NCI-H1930 (cell line): Measurements from ENCODE around the gene RAC3.

Experiments used
- DNase-seq, 2 experiments: peaks; one replicate each; lab custom pipeline; 2025; lab: John Stamatoyannopoulos, UW

The RAC3 gene

GRCh38 chr17:82012640-82013295, 18.7 kb upstream of the RAC3 start:
- no peak for DNase-seq

- no peak for DNase-seq
Measured at GRCh38 chr17:82013341-82013740, 18.1 kb upstream of the RAC3 start.

- no peak for DNase-seq
Measured at GRCh38 chr17:82013772-82014321, 17.6 kb upstream of the RAC3 start.

- DNase-seq = no peak
Measured at GRCh38 chr17:82014432-82014831, 17.0 kb upstream of the RAC3 start.

GRCh38 chr17:82014971-82015310, 16.5 kb upstream of the RAC3 start:
- no peak for DNase-seq

- DNase-seq = no peak
Measured at GRCh38 chr17:82015311-82015971, 16.0 kb upstream of the RAC3 start.

- no peak for DNase-seq
Measured at GRCh38 chr17:82016061-82016874, 15.2 kb upstream of the RAC3 start.

GRCh38 chr17:82016875-82017459, 14.5 kb upstream of the RAC3 start:
- no peak for DNase-seq

GRCh38 chr17:82017612-82018151, 13.8 kb upstream of the RAC3 start:
- DNase-seq = no peak

- DNase-seq = no peak
Measured at GRCh38 chr17:82018152-82018988, 13.1 kb upstream of the RAC3 start.

GRCh38 chr17:82018989-82019689, 12.3 kb upstream of the RAC3 start:
- DNase-seq = no peak

GRCh38 chr17:82019690-82020571, 11.5 kb upstream of the RAC3 start:
- peak; percentile 61 to 82 for DNase-seq

- no peak for DNase-seq
Measured at GRCh38 chr17:82020572-82021106, 10.8 kb upstream of the RAC3 start.

- peak in 1 of 2 experiments; percentile 47 for DNase-seq
Measured at GRCh38 chr17:82021107-82021899, 10.2 kb upstream of the RAC3 start.

GRCh38 chr17:82021900-82022309, 9.6 kb upstream of the RAC3 start:
- DNase-seq = no peak

- DNase-seq = no peak
Measured at GRCh38 chr17:82022310-82022980, 9.0 kb upstream of the RAC3 start, which contains the start of gene CENPX. Gene CENPX (minus strand): TSS chr17:82022878. CDS start chr17:82022861, 17 bp downstream.

GRCh38 chr17:82022981-82023446, 8.5 kb upstream of the RAC3 start, which contains the start of gene LRRC45:
Gene LRRC45 (plus strand): TSS chr17:82023305. CDS start chr17:82023644, 339 bp downstream.
- peak; percentile 100 for DNase-seq
